Thyroid gland (tissue), 4 donors: ENCODE measurements around the gene SH2D3C.

Experiments
- POLR2A ChIP-seq, 2 donors: fragments of 450-650 bp; IDR thresholded peaks; one replicate each; pipeline ENCODE4 v1.6.1; 2017; ENCODE audit warnings: antibody characterized with exemption in 2 of 2, mild to moderate bottlenecking in 2 of 2, moderate library complexity in 1 of 2
- TF ChIP-seq, protein P1 (sequence below), 6 experiments: fragments of 200-600 bp in 3 of 6; fragments of 450-650 bp in 3 of 6; sonication (generic) in 3 of 6; IDR thresholded peaks; one replicate each; pipeline ENCODE4 v1.5.1; 2016 to 2019; ENCODE audit warnings: antibody characterized with exemption in 6 of 6, mild to moderate bottlenecking in 2 of 6, inconsistent platforms in 1 of 6, moderate library complexity in 1 of 6

DNA sequence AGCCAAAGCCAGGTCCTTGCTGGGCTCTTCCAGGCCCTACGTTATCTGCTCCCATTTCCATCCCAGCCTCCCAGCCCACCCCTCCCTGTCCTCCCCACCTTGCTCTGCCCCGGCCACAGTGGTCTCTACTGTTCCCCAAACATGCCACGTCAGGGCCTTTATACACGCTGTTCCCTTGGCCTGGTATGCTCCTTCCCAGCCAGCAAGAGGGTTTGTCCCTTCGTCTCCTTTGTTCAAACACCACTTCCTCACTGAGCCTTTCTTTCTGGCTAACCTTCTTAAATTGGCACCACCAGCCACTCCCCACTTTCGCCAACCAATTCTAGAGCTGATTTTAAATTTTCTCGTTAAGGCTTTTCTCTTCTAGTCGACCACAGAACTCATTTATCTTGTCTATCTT is 9.8 kb downstream of the SH2D3C start:
- TF ChIP-seq, protein P1, sequence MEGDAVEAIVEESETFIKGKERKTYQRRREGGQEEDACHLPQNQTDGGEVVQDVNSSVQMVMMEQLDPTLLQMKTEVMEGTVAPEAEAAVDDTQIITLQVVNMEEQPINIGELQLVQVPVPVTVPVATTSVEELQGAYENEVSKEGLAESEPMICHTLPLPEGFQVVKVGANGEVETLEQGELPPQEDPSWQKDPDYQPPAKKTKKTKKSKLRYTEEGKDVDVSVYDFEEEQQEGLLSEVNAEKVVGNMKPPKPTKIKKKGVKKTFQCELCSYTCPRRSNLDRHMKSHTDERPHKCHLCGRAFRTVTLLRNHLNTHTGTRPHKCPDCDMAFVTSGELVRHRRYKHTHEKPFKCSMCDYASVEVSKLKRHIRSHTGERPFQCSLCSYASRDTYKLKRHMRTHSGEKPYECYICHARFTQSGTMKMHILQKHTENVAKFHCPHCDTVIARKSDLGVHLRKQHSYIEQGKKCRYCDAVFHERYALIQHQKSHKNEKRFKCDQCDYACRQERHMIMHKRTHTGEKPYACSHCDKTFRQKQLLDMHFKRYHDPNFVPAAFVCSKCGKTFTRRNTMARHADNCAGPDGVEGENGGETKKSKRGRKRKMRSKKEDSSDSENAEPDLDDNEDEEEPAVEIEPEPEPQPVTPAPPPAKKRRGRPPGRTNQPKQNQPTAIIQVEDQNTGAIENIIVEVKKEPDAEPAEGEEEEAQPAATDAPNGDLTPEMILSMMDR (IDR thresholded peaks at IDR 0.05), result no peak
- no peak for TF ChIP-seq POLR2A (IDR thresholded peaks at IDR 0.05)
